Adipocyte (in vitro differentiated cells): ENCODE measurements around the gene OLA1.

Experiments
- DNase-seq: peaks from one replicate; pipeline ENCODE4 v3.0.0-alpha.2; 2015; ENCODE audit warnings: low read depth
- H3K27me3 ChIP-seq: replicated peaks from 2 replicates; pipeline ENCODE4 v1.7.0; 2013; ENCODE audit warnings: mild to moderate bottlenecking, low read length, moderate library complexity; ENCODE audit not compliant: control insufficient read depth, insufficient read depth
- H3K36me3 ChIP-seq: 2 replicates; pipeline ENCODE4 v1.7.0; 2013; ENCODE audit warnings: low read length, mild to moderate bottlenecking, moderate library complexity; ENCODE audit not compliant: control insufficient read depth, insufficient read depth, severe bottlenecking
- H3K4me1 ChIP-seq: 2 replicates; pipeline ENCODE4 v1.7.0; 2013; ENCODE audit warnings: mild to moderate bottlenecking, low read length, moderate library complexity; ENCODE audit not compliant: control insufficient read depth, insufficient read depth
- H3K4me3 ChIP-seq: 2 replicates; pipeline ENCODE4 v1.7.0; 2013; ENCODE audit warnings: mild to moderate bottlenecking, low read length, moderate library complexity
- H3K9ac ChIP-seq: 2 replicates; pipeline ENCODE4 v1.7.0; 2013; ENCODE audit warnings: mild to moderate bottlenecking, low read length, moderate library complexity
- H3K9me3 ChIP-seq: 2 replicates; pipeline ENCODE4 v1.7.0; 2013; ENCODE audit warnings: mild to moderate bottlenecking, low read length, moderate library complexity; ENCODE audit not compliant: control insufficient read depth

The OLA1 gene

DNA sequence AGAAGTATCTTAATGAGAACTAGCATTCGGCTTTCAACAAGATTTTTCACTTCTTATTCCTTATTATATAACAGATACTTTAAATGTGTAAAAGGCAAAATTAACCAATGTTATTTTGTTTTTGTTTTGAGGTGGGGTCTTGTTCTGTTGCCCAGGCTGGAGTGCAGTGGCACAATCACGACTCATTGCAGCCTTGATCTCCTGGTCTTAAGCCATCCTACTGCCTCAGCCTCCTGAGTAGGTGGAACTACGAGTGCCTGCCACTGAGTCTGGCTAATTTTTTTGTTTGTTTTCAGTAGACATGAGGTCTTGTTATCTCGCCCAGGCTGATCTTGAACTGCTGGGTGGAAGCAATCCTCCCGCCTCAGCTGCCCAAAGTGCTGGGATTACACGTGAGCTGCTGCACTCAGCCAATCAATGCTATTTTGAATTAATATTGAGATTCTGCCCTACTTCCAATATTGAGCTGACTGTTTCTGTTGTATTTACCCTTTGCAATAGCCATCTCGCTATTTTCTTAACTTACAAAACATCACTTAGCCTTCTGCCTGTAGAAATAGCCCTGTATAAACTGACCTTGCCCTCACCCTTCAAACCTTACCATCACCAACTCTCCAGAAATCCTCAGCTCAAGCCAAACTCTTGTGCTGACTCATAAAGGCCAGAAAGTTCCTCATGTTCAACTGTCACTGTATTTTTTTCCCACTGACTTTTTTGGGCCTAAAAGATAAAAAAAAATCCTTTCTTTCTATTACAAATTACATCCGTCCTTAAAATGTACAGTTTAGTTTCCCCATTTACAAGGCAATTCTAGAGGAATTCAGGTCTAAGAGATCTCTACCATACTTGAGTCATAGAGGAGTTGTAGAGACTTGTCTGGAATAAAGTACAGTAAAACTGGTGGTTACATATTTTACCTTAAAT, 94.3 kb downstream of the OLA1 start:
- peaks cover 5% of the 10 kb centered on the region for H3K36me3 ChIP-seq
- peak; percentile 64 for DNase-seq
- no peak overlapping the region for H3K9ac ChIP-seq
- H3K27me3 ChIP-seq, result no peaks in the 10 kb centered on the region
- H3K4me1 ChIP-seq, result peaks cover 11% of the 10 kb centered on the region
- H3K9me3 ChIP-seq, result no peaks in the 10 kb centered on the region
- H3K4me3 ChIP-seq, result no peak overlapping the region

DNA sequence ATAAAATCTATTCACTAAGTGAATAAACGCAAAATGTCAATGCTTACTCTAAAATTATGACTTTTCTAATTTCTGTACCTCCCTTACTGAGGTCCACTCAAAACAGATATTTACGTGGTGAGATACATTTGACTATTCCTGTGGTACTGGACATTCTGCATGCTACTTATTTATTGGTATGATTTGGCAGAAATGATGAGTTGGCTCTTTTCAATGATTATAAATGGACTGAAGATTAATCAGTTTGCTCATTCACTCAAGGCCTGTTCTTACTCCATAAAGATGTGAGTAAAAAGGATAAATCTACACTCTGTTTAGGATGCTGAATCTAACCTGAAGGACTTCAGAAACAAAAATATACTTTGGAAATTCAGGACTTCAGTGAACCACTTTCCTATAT, 98.8 kb downstream of the OLA1 start:
- Histone ChIP-seq H3K9ac (no peak overlapping the region), H3K4me1 (peaks cover 9% of the 10 kb centered on the region), H3K36me3 (no peaks in the 10 kb centered on the region), H3K27me3 (no peaks in the 10 kb centered on the region), H3K4me3 (no peak overlapping the region), H3K9me3 (no peaks in the 10 kb centered on the region)
- DNase-seq, result no peak

DNA sequence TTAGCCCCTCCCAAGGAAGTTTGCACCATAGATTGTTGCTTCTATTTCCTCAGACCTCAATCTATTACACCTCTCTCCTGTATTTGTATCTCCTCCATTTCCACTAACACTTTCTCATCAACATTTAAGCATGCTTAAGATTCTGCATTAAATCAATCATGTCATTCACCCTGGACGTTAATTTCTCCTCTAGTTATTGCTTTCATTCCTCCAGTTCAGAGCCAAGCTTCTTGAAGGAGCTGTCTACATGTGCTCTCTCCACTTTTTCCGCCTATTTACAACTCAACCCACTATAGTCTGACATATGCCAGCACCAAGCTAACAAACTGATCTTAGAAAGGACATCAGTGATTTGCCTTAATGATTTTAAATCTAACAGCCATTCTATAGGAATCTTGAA, 99.5 kb downstream of the OLA1 start:
- H3K4me1 ChIP-seq, result peaks cover 2% of the 10 kb centered on the region
- no peaks in the 10 kb centered on the region for H3K27me3 ChIP-seq
- H3K9ac ChIP-seq, result no peak overlapping the region
- no peak for DNase-seq
- H3K4me3 ChIP-seq, result no peak overlapping the region
- H3K36me3 ChIP-seq, result no peaks in the 10 kb centered on the region
- no peaks in the 10 kb centered on the region for H3K9me3 ChIP-seq

DNA sequence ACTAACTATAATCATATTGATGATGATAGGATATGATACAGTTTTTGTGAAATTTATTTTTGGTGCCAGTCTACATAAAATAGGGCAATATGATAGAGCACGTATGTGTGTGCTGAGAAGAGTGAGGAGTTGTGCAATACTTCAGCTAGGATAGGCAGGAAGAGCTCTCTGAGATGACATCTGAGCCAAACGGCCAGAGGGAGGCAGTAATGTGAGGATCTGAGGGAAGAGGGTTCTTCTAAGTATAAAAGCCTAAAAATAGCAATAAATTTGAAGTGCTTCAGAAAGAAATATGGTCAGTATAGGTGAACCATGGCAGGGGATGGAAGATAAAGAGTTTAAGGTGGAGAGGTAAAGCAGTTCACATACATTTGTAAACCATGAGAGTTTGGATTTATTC, 102.5 kb downstream of the OLA1 start:
- DNase-seq, result no peak
- Histone ChIP-seq H3K4me3 (no peak overlapping the region), H3K9me3 (no peaks in the 10 kb centered on the region)

GRCh38 chr2:174142290-174142689, 106.0 kb downstream of the OLA1 start:
- Histone ChIP-seq H3K27me3 (no peaks in the 10 kb centered on the region), H3K4me1 (peaks cover 6% of the 10 kb centered on the region), H3K36me3 (no peaks in the 10 kb centered on the region), H3K9me3 (peaks cover under 1% of the 10 kb centered on the region), H3K4me3 (no peak overlapping the region), H3K9ac (no peak overlapping the region)
- no peak for DNase-seq

More for the DNA sequence above, 102.5 kb downstream of the OLA1 start:
- Histone ChIP-seq H3K27me3 (no peaks in the 10 kb centered on the region), H3K4me1 (peaks cover 6% of the 10 kb centered on the region), H3K9ac (no peak overlapping the region), H3K36me3 (no peaks in the 10 kb centered on the region)

DNA sequence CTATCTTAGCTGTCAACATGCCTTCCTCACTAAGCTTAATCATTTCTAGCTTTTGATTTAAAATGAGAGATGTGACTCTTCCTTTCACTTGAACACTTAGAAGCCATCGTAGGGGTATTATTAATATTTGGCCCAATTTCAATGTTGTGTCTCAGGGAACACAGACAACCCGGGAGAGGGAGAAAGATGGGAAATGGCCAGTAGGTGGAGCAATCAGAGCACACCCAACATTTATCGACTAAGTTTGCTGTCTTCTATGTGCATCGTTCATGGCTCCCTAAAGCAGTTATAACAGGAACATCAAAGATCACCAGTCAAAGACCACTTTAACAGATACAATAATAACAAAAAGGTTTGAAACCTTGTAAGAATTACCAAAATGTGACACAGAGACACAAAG, 110.2 kb downstream of the OLA1 start:
- Histone ChIP-seq H3K9me3 (peaks cover 4% of the 10 kb centered on the region), H3K36me3 (peaks cover 5% of the 10 kb centered on the region), H3K9ac (no peak overlapping the region), H3K4me3 (no peak overlapping the region), H3K27me3 (no peaks in the 10 kb centered on the region), H3K4me1 (peaks cover 6% of the 10 kb centered on the region)
- DNase-seq, result no peak

- H3K9me3 ChIP-seq, result peaks cover 4% of the 10 kb centered on the region
- DNase-seq, result no peak
- H3K36me3 ChIP-seq, result peaks cover 5% of the 10 kb centered on the region
- no peaks in the 10 kb centered on the region for H3K4me1 ChIP-seq
- H3K9ac ChIP-seq, result no peak overlapping the region
- no peak overlapping the region for H3K4me3 ChIP-seq
- no peaks in the 10 kb centered on the region for H3K27me3 ChIP-seq
Measured at GRCh38 chr2:174135981-174136380, 112.4 kb downstream of the OLA1 start.

DNA sequence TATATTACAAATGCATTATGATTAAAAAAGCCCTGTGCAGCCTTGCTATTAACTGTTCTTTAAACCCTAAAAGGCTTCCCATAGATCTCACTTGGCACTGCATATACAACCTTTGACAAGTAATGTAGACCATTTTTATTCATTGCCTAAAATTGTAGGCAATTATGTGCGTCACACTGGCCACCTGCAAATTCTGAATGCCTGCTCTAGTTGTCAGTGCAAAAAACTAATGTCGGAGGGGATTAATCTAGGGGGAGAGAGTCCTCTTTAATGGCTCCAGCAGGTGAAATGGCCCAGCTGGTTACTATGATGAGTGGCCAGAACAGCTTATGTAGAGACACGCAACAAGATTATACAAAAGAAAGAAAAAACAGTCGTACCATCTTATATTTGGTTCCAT, 123.2 kb downstream of the OLA1 start:
- Histone ChIP-seq H3K4me3 (no peak overlapping the region), H3K27me3 (no peaks in the 10 kb centered on the region), H3K9ac (no peak overlapping the region), H3K9me3 (no peaks in the 10 kb centered on the region), H3K36me3 (no peaks in the 10 kb centered on the region), H3K4me1 (peaks cover 8% of the 10 kb centered on the region)
- DNase-seq, result no peak

DNA sequence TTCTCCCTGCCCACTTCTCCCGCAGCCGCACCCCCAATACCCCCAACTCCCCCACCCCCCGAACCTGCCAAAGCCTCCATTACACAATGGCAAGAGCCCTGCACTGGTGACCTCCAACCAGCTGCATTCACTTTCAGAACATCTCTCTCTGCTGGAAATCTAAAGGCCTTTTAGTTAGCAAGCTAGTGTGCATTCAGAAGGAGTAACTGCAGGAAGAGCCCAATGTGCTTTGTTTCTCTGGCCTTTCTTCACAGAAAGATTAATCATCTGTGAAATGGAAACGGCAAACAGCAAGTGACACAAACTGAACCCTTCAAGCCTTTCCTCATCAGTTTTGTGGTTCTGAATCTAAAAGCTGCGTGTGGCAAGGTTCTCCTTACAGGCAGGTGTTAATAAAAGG, 124.2 kb downstream of the OLA1 start:
- DNase-seq, result peak; percentile 6

DNA sequence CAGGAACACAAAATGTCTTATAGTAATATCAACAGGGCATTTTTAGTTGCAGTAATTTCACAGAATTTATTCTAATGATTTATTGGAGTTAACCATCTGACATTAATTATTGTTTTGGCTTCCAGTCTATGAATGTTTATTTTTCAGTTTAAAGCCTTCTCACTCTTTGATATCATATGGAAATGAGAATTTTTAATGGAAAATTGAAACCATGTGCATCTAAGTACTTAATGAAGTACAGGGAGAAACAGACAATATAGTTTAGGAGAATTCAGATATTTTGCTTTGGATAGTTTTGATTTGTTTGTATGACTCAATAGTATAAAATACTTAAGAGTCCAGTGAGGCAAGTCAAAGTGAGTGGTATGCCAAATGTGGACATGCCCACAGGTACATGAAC, 126.1 kb downstream of the OLA1 start:
- no peaks in the 10 kb centered on the region for H3K27me3 ChIP-seq
- H3K4me3 ChIP-seq, result no peak overlapping the region
- peaks cover 13% of the 10 kb centered on the region for H3K4me1 ChIP-seq

More for the DNA sequence above, 124.2 kb downstream of the OLA1 start:
- Histone ChIP-seq H3K4me1 (peaks cover 10% of the 10 kb centered on the region), H3K9ac (no peak overlapping the region), H3K9me3 (no peaks in the 10 kb centered on the region), H3K4me3 (no peak overlapping the region), H3K36me3 (no peaks in the 10 kb centered on the region), H3K27me3 (no peaks in the 10 kb centered on the region)

GRCh38 chr2:174121612-174122011, 126.7 kb downstream of the OLA1 start:
- Histone ChIP-seq H3K4me3 (no peak overlapping the region), H3K36me3 (no peaks in the 10 kb centered on the region), H3K9ac (no peak overlapping the region), H3K4me1 (peaks cover 13% of the 10 kb centered on the region), H3K27me3 (no peaks in the 10 kb centered on the region), H3K9me3 (no peaks in the 10 kb centered on the region)
- no peak for DNase-seq

More for the DNA sequence above, 126.1 kb downstream of the OLA1 start:
- Histone ChIP-seq H3K9ac (no peak overlapping the region), H3K36me3 (no peaks in the 10 kb centered on the region), H3K9me3 (no peaks in the 10 kb centered on the region)
- DNase-seq, result peak; percentile 32
